ENCODE measurements around the gene BOLA1. TPM values are rescaled to one million over a fixed set of nuclear protein-coding genes. Genes with fewer than 3 reads are reported as not detected.

Gene BOLA1
- total and polyA plus RNA-seq, 2 of the 13 experiments (the other 11 are each of a cell fraction or from before 2014, with no cell fraction given) = 3.2 to 4.2 TPM

DNA sequence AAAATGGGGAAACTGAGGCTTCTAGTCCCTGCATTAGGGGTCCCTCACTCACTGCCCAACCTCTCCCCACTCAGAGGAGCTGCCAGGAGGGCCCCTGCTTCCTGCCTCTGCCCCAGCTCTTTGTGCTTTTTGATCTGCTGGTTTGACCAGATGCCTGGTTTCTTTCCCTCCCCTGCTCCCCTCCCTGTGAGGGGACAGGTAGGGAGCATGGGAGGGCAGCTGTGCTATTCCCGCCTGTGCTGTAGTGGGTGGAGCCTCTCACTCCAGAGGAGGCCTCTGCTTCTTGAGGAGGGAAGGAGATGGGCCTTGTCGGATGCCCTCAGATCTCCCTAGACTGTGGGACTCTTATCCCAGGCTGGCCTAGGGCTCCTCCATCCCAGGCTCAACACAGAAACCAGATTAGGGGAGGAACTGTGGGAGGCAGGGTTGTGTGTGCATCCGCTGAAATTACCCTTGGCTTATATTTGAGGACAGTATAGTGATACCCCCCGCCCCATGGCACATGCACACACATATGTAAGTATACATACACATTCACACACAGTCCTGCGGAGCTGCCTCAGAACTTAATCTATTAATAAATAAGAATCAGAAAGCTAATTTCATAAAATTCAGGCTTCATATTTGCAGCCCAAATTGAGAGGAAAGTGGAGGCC lies 4.6 kb downstream of the BOLA1 start:
- no peak for FAIRE-seq
- Histone ChIP-seq H3K27me3 (ENCODE audit: control insufficient read depth in 1 of 2, insufficient read depth in 2 of 2, low read length in 2 of 2) (no peaks in the 10 kb centered on the region), H3K79me2 (ENCODE audit: insufficient read depth, low read length) (no peaks in the 10 kb centered on the region), H3K4me1 (ENCODE audit: insufficient read depth, low read length) (peaks cover 12% of the 10 kb centered on the region; the same call in 1 of the 2 replicates), H3K4me3 (replicated peaks in 1 of 3; ENCODE audit: insufficient read depth in 1 of 3, low read depth in 2 of 3, low read length in 3 of 3) (no peak overlapping the region), H3K36me3 (replicated peaks in 1 of 2; ENCODE audit: control insufficient read depth in 1 of 2, insufficient read depth in 2 of 2, low read length in 2 of 2) (no peaks in the 10 kb centered on the region), H3K27ac (ENCODE audit: extremely low read length, insufficient read depth, low read length) (no peak overlapping the region), H4K20me1 (ENCODE audit: insufficient read depth, low read length) (no peaks in the 10 kb centered on the region), H3K9ac (ENCODE audit: insufficient read depth, low read depth, low read length) (no peak overlapping the region), H3K4me2 (ENCODE audit: low read depth, low read length) (no peak overlapping the region), H3K9me3 (ENCODE audit: low read length) (no peaks in the 10 kb centered on the region), H2AFZ (ENCODE audit: low read length) (no peak overlapping the region)
- no peak for DNase-seq (ENCODE audit: low spot score)
- 84% methylated on average over 3 of the region's 5 CpGs for WGBS (ENCODE audit: low lambda C conversion rate)
- TF ChIP-seq, protein P1, sequence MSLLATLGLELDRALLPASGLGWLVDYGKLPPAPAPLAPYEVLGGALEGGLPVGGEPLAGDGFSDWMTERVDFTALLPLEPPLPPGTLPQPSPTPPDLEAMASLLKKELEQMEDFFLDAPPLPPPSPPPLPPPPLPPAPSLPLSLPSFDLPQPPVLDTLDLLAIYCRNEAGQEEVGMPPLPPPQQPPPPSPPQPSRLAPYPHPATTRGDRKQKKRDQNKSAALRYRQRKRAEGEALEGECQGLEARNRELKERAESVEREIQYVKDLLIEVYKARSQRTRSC (CRISPR knock-in tag; IDR thresholded peaks at IDR 0.05; ENCODE audit: low read depth) = no peak
- TF ChIP-seq SMAD9 (CRISPR knock-in tag; IDR thresholded peaks at IDR 0.05) (no peak), SALL2 (CRISPR knock-in tag; IDR thresholded peaks at IDR 0.05) (no peak), KAT2B (IDR thresholded peaks at IDR 0.05; ENCODE audit: borderline replicate concordance, low read depth, low read length) (no peak), ARNT (IDR thresholded peaks at IDR 0.05) (no peak), KLF9 (CRISPR knock-in tag; IDR thresholded peaks at IDR 0.05; ENCODE audit: low read depth) (no peak), ZNF354B (CRISPR knock-in tag; IDR thresholded peaks at IDR 0.05) (no peak), JUN (CRISPR knock-in tag; IDR thresholded peaks at IDR 0.05) (no peak), PHB2 (IDR thresholded peaks at IDR 0.05; ENCODE audit: partially characterized antibody) (no peak), ZNF33B (CRISPR knock-in tag; IDR thresholded peaks at IDR 0.05) (no peak), PLRG1 (conservative IDR thresholded peaks at IDR 0.05) (no peak), SRSF1 (optimal IDR thresholded peaks at IDR 0.05; ENCODE audit: low read depth, low read length) (no peak)
- TF ChIP-seq, protein P2, sequence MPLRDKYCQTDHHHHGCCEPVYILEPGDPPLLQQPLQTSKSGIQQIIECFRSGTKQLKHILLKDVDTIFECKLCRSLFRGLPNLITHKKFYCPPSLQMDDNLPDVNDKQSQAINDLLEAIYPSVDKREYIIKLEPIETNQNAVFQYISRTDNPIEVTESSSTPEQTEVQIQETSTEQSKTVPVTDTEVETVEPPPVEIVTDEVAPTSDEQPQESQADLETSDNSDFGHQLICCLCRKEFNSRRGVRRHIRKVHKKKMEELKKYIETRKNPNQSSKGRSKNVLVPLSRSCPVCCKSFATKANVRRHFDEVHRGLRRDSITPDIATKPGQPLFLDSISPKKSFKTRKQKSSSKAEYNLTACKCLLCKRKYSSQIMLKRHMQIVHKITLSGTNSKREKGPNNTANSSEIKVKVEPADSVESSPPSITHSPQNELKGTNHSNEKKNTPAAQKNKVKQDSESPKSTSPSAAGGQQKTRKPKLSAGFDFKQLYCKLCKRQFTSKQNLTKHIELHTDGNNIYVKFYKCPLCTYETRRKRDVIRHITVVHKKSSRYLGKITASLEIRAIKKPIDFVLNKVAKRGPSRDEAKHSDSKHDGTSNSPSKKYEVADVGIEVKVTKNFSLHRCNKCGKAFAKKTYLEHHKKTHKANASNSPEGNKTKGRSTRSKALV (CRISPR knock-in tag; IDR thresholded peaks at IDR 0.05) = no peak
- TF ChIP-seq, protein P3, sequence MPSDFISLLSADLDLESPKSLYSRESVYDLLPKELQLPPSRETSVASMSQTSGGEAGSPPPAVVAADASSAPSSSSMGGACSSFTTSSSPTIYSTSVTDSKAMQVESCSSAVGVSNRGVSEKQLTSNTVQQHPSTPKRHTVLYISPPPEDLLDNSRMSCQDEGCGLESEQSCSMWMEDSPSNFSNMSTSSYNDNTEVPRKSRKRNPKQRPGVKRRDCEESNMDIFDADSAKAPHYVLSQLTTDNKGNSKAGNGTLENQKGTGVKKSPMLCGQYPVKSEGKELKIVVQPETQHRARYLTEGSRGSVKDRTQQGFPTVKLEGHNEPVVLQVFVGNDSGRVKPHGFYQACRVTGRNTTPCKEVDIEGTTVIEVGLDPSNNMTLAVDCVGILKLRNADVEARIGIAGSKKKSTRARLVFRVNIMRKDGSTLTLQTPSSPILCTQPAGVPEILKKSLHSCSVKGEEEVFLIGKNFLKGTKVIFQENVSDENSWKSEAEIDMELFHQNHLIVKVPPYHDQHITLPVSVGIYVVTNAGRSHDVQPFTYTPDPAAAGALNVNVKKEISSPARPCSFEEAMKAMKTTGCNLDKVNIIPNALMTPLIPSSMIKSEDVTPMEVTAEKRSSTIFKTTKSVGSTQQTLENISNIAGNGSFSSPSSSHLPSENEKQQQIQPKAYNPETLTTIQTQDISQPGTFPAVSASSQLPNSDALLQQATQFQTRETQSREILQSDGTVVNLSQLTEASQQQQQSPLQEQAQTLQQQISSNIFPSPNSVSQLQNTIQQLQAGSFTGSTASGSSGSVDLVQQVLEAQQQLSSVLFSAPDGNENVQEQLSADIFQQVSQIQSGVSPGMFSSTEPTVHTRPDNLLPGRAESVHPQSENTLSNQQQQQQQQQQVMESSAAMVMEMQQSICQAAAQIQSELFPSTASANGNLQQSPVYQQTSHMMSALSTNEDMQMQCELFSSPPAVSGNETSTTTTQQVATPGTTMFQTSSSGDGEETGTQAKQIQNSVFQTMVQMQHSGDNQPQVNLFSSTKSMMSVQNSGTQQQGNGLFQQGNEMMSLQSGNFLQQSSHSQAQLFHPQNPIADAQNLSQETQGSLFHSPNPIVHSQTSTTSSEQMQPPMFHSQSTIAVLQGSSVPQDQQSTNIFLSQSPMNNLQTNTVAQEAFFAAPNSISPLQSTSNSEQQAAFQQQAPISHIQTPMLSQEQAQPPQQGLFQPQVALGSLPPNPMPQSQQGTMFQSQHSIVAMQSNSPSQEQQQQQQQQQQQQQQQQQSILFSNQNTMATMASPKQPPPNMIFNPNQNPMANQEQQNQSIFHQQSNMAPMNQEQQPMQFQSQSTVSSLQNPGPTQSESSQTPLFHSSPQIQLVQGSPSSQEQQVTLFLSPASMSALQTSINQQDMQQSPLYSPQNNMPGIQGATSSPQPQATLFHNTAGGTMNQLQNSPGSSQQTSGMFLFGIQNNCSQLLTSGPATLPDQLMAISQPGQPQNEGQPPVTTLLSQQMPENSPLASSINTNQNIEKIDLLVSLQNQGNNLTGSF (CRISPR knock-in tag; IDR thresholded peaks at IDR 0.05) = no peak
- intact Hi-C loops (cut with micrococcal nuclease; ENCODE audit: unreplicated experiment) = no loop called here
- no TSS peak for BruUV-seq (replicated peaks)
- ChIA-PET POLR2A (interaction anchor here (1.0 kb wide), 1 partner anchor 17 kb away, joined by 5 read pairs; a partner anchor contains a TSS), CTCF (ENCODE audit: low intra/inter-chr PET ratio, low total read pairs) (no interaction called here)
- in situ Hi-C loops (cut with HindIII; ENCODE audit: extremely low pct_ligation_motif_present, low pct_unique_long_range_greater_than_20kb) = no loop called here
- no peak for ATAC-seq

Data from HepG2 (cell line).